ENCODE measurements around the gene ARHGAP42. TPM values are rescaled to one million over a fixed set of nuclear protein-coding genes. Genes with fewer than 3 reads are reported as not detected.
A peak's percentile ranks its signal among the peaks of the same experiment; 100 is the strongest.
"Not testable (repeated sequence)": the region's sequence is repeated elsewhere in the genome, so short reads cannot be mapped to it uniquely, and the experiment has no call there.

ARHGAP42 gene
- total RNA-seq, 1 donor, result 16.8 TPM

DNA sequence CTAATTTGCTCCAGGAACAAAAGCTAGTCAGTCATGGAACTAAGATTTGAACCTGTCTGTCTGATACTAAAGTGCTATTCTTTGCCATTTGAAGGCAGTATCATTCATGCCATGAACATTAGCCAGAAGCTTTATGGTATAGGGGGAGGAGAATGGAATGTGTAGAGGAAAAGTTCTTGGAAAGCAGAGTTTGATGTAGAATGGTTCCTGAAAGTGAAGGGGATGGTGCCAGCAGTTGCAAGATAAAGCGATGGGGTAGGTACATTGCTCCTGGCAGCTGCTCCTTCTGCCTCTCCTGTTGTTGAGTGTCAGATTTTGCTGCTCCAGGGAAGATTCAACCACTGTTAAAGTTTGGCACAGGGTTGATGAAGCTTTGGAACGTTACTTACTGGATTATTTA is 53.4 kb downstream of the ARHGAP42 start:
- H3K4me3 ChIP-seq (ENCODE audit: low read depth, low read length), result no peak overlapping the region
- TF ChIP-seq, protein P1, sequence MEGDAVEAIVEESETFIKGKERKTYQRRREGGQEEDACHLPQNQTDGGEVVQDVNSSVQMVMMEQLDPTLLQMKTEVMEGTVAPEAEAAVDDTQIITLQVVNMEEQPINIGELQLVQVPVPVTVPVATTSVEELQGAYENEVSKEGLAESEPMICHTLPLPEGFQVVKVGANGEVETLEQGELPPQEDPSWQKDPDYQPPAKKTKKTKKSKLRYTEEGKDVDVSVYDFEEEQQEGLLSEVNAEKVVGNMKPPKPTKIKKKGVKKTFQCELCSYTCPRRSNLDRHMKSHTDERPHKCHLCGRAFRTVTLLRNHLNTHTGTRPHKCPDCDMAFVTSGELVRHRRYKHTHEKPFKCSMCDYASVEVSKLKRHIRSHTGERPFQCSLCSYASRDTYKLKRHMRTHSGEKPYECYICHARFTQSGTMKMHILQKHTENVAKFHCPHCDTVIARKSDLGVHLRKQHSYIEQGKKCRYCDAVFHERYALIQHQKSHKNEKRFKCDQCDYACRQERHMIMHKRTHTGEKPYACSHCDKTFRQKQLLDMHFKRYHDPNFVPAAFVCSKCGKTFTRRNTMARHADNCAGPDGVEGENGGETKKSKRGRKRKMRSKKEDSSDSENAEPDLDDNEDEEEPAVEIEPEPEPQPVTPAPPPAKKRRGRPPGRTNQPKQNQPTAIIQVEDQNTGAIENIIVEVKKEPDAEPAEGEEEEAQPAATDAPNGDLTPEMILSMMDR (IDR thresholded peaks at IDR 0.05; ENCODE audit: insufficient read depth, low read depth, low read length), result no peak
- DNase-seq (ENCODE audit: low read depth), result peak; percentile 64

DNA sequence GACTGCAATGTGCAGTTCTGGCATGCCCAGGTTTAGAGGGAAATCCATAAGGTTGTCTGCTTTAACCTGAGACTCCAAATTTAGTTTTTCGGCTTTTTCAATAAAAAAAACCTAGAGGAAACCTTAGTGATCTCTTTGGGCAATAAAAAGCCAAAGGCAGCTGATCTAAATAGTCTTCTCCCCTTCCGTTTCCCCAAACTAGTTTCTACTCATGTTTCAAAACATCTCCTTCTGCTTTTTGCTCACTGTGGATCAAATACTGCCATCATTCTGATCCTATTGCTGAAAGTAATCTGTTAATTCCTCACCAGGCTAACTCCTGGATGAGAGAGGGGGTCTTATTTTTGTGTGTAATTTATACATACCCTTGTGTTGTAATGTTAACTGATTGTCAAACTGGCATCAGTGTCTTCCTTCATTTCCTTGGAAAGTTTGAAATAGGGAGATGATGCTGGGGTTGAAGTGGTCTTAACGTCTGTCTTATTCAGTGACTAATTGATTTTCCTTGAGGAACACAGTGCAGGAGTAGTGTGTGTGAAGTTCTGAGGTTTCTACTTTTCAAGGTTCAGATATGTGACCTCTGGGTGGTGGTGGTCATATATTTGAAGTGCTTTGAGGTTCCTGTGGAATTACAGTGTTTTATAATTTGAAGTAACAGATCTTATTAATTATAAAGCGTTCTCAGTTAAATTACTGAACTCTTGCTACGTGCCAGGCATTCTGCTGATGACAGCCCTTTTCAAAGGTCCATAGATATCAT is 55.0 kb downstream of the ARHGAP42 start:
- TF ChIP-seq, protein P1 (IDR thresholded peaks at IDR 0.05; ENCODE audit: insufficient read depth, low read depth, low read length), result no peak
- DNase-seq (ENCODE audit: low read depth), result no peak
- no peak overlapping the region for H3K4me3 ChIP-seq (ENCODE audit: low read depth, low read length)

DNA sequence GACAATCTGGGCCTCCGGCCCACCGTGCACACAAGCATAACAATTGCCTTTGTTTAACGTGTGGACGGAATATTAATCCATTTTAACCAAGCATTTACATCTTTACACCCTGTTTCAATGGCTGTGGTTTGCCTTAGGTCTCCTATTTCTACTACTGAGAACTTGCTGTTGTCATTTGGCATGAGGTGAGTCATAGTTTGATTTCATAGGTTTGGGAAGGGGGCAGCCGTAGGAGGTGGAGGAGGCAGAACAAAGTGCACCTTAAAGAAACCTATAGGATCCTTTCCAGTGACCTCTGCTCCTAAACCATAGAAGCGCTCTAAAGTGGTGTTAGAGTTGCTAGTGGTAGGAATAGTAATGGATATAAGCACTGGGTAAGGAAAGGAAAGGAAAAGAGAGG is 59.4 kb downstream of the ARHGAP42 start:
- TF ChIP-seq, protein P1 (IDR thresholded peaks at IDR 0.05; ENCODE audit: insufficient read depth, low read depth, low read length), result no peak
- no peak for DNase-seq (ENCODE audit: low read depth)
- no peak overlapping the region for H3K4me3 ChIP-seq (ENCODE audit: low read depth, low read length)

DNA sequence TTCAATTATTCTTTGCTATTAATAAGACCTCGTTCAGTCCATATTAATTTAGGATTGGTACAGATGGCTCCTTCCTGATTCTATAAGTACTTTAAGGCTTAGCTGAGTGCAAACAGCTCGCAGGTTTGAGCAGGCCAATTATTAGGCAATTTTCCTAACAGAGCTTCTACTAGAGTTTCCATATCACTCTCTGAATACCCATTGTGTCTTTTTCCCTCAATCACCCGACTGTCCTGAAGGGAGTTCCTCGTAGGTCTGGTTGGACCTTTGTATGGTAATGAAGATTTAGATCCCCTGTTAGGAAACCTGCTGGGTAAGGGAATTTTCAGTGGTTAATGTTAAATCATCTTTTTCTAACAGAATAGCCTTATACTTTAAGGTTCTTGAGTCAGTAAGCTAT is 61.1 kb downstream of the ARHGAP42 start:
- TF ChIP-seq, protein P1 (IDR thresholded peaks at IDR 0.05; ENCODE audit: insufficient read depth, low read depth, low read length), result no peak
- no peak overlapping the region for H3K4me3 ChIP-seq (ENCODE audit: low read depth, low read length)
- DNase-seq (ENCODE audit: low read depth), result no peak

DNA sequence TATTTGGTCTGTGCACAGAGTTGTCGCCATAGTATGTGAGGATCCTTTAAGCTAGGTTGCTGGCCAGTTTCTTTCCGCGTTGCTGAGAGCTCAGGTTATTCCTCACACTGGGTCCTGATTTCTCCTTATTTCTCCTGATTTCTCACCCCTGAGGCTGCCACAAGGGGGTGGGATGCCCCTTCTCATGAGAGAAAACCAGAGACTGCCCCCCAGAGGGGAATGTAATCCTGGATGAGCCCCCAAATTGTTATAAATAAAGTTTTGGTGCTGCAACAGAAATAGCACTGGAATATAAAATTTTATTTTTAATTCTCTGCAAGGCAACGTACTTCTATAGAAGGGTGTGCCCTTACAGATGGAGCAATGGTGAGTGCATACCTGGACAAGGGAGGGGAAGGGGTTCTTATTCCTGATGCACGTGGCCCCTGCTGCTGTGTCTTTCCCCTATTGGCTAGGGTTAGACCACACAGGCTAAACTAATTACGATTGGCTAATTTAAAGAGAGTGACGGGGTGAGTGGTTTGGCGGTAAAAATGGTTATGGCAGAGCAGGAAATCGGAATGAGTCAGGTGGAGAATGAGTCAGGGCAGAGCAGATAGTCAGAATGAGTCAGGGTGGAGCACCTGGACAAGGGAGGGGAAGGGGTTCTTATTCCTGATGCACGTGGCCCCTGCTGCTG is 62.9 kb downstream of the ARHGAP42 start:
- not testable (repeated sequence) for H3K4me3 ChIP-seq (ENCODE audit: low read depth, low read length); DNase-seq (ENCODE audit: low read depth)

DNA sequence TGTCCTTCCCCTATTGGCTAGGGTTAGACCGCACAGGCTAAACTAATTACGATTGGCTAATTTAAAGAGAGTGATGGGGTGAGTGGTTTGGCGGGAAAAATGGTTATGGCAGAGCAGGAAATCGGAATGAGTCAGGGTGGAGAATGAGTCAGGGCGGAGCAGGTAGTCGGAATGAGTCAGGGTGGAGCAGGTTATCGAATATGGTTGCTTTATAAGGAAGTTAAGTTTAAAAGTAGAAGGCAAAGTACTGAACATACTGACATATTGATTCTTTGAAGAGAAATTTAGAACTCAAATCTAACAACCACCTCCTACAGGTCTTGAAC is 63.4 kb downstream of the ARHGAP42 start:
- H3K4me3 ChIP-seq (ENCODE audit: low read depth, low read length); DNase-seq (ENCODE audit: low read depth): not testable (repeated sequence)

DNA sequence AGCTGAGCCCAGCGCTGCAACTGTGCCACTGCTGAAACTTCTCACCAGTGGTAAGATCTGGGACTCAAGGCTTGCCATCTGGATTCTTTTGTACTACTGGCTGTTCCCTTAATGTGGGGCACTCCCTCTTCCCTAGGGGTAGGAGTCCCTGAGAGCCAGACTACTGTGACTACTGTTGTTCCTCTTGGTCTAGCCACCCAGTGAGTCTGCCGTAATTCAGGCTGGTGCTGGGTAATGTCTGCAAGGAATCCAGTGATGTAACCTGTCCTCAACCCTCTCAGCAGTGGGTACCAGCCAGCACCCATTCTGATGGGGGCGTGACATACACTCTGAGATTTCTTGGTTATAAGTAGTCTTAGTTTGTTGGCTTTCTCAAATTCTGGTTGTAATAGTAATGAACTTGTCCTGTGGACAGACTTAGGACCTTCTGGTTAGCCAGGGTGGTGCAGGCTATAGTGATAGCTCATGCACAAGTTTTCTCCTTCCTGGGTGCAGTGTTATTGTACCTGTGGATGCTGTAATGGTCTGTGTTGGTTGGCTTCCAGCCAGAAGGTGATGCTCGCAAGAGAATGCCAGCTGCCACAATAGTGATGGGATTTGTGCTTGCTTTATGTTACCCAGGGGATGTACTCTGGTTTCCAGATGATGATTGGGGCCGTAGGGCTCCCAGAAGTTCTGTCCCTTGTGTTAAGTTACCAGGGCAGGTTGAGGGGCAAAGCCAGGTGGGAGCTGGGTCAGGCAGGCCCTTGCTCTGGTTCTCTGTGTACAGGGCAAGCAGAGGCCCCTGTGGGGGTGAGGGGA is 65.5 kb downstream of the ARHGAP42 start:
- H3K4me3 ChIP-seq (ENCODE audit: low read depth, low read length), result no peak overlapping the region
- DNase-seq (ENCODE audit: low read depth), result no peak
- TF ChIP-seq, protein P1 (IDR thresholded peaks at IDR 0.05; ENCODE audit: insufficient read depth, low read depth, low read length), result no peak

Data from fibroblast of villous mesenchyme (primary cell).